DMS153 (cell line): ENCODE measurements around the gene LAMC3.
A peak's percentile ranks its signal among the peaks of the same experiment; 100 is the strongest.

Experiments
- DNase-seq: peaks from one replicate; lab custom pipeline; 2025; lab: John Stamatoyannopoulos, UW

LAMC3 gene

DNA sequence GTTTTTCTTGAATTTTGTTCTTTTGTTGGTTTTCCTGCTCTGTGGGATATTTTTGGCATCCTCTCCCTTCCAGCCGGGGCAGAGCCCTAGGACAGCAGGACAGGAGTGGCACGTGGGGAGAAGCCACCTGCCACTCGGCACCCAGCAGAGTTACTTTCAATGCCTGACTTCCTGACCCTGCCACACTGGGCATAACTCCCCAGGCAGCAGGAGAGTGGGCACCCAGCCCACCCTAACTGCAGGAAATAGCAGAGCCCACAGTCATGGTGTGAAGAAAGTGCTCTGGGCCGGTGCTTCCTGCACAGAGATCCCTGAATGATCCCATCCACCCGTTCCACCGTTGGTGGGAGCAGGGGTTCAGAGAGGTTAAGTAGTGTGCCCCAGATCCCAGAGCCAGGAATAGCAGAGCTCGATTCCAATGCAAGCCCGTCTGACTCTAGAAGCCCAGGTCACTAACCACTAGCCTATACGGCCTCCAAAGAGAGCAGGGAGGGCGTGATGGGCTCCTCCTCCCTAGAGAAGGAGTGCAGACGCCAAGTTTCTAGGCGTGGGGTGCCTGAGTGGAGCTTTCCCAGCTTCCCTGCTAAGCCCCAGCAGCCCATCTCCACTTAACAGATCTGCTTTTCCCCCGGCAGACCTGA, 108.3 kb downstream of the LAMC3 start:
- no peak for DNase-seq

DNA sequence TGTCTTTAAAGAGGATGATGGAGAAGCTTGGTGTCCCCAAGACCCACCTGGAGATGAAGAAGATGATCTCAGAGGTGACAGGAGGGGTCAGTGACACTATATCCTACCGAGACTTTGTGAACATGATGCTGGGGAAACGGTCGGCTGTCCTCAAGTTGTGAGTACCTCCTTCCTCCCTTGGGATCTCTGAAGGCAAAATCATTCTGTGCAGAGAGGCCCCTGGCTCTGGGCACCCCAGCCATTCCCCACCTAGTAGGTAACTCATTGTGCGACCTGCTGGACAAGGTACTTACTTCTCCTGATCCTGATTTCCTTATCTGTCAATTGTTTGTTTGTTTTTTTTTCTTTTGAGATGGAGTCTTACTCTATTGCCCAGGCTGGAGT, 108.8 kb downstream of the LAMC3 start:
- DNase-seq, result no peak

DNA sequence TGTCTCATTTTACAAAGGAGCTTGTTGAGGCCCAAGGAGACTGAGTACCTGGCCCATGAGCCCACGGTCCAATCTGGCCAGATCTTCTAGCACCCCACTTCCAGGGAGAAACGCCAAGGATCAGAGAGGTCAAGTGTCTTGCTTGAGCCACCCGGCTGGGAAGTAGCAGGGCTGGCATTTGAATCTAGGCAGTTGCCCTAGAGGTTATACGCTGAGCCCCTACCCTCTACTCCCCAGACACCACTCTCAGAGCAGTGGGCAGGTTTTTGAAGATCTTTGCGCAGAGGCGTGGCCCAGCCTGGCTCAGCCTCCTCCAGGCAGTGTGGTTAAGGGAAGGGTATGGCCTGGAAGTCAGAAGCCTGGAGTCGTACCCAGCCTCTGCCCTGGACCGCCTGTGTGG, 110.6 kb downstream of the LAMC3 start:
- DNase-seq, result no peak

DNA sequence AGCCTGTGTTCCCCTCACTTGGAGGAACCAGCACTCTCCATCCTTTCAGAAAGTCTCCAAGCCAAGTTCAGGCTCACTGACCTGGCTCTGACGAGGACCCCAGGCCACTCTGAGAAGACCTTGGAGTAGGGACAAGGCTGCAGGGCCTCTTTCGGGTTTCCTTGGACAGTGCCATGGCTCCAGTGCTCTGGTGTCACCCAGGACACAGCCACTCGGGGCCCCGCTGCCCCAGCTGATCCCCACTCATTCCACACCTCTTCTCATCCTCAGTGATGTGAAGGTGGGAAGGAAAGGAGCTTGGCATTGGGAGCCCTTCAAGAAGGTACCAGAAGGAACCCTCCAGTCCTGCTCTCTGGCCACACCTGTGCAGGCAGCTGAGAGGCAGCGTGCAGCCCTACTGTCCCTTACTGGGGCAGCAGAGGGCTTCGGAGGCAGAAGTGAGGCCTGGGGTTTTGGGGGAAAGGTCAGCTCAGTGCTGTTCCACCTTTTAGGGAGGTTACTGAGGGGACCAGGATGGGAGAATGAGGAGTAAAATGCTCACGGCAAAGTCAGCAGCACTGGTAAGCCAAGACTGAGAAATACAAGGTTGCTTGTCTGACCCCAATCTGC, 111.8 kb downstream of the LAMC3 start:
- no peak for DNase-seq

DNA sequence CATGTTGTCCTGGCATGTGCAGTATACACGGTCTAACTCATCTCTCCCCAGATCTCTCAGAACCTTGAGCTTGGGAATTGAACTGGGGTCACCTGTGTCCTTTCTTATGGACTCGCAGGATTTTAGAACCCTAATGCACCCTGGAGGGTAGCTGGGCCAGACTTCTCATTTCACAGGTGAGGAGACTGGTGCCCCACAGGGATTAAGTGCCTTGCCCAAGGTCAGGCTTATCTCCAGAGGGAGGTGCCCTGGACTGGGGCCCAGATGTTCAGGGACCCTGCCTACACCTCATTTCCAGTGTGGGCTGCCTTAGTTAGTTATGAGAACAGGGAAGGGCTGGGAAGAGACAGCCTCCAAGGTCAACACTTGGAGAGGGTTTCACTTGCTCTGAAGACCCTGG, 112.4 kb downstream of the LAMC3 start:
- no peak for DNase-seq

DNA sequence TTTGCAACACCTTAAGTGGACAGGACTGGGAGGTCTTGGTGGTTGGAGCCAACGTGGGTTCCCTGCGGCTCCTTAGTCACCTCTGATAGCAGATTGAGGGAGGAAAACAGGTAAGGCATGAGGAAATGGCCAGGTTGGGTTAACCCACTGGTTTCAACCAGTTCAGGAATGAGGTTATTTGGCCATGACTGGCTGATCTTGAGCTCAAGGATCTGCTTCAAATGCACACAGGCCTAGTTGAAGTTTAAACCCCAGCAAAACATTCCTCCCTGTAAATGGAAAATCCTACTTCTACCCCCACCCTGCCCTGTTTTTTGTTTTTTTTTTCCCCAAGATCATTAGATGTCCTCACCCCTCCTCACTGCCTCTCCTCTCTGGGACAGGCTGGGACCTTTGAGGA, 113.2 kb downstream of the LAMC3 start:
- no peak for DNase-seq

DNA sequence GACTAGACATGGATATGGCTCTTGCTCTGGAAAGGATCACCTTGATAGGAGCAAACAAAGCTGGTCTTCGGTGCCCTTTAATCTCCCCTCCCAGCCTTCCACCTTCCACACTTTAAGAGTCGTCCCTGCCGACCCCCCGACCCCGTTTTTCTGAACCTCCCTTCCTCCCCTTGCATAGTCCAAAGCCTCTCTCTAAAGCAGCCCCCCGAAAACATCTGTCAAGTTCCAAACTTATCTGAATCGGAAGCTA, 116.0 kb downstream of the LAMC3 start:
- no peak for DNase-seq

DNA sequence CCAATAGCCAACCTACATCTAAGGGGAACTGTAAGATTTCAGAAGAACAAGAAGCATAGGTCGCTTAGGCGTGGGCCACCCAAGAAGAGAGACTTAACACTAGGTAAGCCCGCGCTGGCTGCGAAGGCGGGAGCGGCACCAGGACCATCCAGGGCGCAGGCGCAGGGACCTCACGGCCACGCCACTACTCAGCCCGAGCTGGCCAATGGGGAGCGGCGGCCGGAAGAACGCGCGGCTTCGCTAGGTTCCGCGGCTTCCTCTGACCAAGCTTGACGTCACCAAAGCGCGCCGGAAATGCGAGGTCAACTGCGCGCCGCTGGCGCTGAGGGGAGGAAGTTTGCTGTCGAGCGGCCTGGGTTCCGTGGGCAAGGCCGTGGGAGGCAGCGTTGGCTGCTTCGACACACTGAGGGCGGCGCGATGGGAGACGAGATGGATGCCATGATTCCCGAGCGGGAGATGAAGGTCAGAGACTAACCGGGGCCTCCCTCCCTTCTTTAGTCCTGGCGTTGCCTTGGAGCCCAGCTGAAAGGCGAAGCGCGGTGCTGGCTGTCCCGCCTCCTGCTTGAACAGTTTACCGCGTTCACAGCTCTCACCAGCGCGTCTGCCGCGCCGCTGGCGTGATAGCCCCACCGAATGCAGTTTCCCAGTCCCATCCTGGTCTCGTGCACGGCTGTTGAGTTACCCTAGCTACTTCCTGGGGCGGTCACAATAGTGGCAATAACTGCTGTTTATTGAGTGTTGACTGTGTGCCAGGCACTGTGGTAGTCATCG, 116.5 kb downstream of the LAMC3 start, which contains the start of gene NUP214:
NUP214 (plus strand) TSS at position 299 of the 771 bp plus-strand sequence; CDS start at position 418, 119 bp downstream.
- peak; percentile 97 for DNase-seq

DNA sequence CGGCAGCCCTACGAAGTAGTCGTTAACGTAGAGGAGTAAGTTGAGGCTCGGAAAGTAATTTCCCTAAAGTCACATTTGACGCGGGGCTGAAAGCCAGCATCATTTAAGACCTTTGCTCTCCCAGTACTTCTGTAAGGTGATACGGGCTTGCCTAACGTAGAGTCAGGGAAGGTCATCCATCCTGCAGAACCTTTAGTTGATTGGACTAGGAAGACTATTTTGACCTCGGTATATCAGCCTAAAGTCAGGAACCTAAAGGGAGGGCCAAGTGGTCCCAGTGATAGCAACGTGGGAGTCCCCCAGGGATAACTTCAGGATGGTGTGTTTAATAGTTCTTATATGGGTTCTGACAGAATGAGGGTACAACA, 117.1 kb downstream of the LAMC3 start:
- DNase-seq, result no peak

DNA sequence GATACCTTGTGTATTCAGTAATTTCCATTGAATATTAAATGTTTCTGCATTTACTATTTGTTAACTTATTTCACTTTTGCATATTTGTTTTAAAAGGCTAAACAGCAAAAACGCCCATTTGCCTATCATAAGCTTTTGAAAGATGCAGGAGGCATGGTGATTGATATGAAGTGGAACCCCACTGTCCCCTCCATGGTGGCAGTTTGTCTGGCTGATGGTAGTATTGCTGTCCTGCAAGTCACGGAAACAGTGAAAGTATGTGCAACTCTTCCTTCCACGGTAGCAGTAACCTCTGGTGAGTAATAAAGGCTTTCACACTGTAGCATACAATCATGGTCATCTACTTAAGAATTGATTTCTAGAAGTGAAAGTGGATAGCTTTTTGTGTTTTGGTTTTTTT, 120.2 kb downstream of the LAMC3 start:
- no peak for DNase-seq

DNA sequence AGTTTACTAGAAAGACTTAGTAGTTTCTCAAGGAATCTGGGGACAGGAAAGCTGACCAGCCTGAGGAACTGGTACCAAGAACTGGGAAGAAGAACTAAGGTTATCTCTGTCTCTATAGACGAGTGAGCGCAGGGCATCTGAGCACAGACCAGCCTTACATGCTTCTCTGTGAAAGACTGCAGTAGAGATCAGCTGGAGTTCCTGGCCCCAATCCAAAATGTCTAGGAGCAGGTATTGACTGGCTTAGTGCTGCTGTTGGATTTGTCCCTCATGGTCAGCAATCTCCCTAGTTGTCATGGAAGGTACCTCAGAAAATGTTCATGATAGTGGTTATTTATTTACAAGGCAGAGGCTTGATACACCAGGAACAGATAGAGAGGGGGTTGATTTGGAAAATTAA, 129.7 kb downstream of the LAMC3 start:
- no peak for DNase-seq

DNA sequence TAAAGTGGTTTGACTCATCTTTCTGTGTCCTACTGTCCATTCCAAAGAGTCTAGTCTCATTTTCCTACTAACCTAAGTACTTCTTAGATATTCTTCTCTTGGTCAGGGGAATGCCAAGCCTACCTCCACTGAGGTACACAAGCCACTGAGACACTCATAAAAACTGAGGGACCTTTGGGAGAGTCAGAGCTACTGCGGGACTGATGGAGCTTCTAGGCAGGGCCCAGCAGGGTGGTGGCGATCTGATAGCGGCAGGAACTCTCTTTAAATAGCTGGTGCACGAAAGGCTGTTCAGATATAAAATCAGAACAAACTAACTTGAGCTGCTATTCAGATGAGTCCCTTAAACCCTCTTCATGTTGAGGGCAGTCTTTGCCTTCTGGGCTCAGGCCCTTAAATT, 131.1 kb downstream of the LAMC3 start:
- DNase-seq, result no peak

DNA sequence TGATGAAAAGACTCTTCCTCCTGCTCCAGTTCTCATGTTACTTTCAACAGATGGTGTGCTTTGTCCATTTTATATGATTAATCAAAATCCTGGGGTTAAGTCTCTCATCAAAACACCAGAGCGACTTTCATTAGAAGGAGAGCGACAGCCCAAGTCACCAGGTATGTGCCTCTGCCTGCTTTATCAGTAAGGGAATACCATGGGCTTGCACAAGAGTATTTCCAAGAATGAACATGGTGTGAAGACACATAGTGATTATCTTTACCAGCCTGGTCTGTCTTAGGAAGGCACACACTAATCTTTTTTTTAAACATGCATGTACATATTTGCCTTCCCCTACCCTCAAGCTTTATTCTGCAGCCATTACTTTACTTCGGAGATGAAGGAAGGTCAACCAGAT, 131.6 kb downstream of the LAMC3 start:
- DNase-seq, result no peak

DNA sequence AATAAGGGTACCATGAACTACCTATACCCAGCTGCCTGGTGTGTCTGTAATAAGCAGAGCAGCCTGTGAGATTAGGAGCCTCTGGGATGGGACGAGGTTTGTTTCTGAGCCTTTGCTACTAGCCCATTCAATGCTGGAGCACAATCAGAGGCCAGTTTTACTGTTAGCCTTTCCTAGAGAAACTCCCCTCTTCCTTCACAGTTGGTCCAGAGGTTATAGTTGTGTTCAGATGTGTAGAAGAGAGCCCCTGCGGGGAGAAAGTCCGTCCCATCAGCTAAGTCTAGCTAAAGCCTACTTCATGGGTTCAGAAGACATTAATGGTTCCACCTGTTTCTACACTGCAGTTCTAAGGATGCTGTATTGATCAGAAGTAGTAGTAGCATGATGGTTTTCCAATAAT, 133.2 kb downstream of the LAMC3 start:
- no peak for DNase-seq
